SH-SY5Y (cell line): ENCODE measurements around the gene HSD17B13.

Experiments
- GATA2 ChIP-seq: IDR thresholded peaks from 2 replicates; pipeline ENCODE4 v1.6.1; 2011; ENCODE audit warnings: mild to moderate bottlenecking, low read depth, low read length
- GATA3 ChIP-seq: IDR thresholded peaks from 2 replicates; pipeline ENCODE4 v1.6.1; 2011; ENCODE audit warnings: low read depth, mild to moderate bottlenecking, low read length, moderate library complexity

GRCh38 chr4:87330761-87331160, 8.1 kb upstream of the HSD17B13 start:
- TF ChIP-seq GATA2 (no peak), GATA3 (no peak)
